Kidney glomerular epithelial cell (primary cell): ENCODE measurements around the gene TMEM17.

Source experiments
- DNase-seq: peaks from one replicate; lab custom pipeline; 2025; lab: John Stamatoyannopoulos, UW

The TMEM17 gene

DNA sequence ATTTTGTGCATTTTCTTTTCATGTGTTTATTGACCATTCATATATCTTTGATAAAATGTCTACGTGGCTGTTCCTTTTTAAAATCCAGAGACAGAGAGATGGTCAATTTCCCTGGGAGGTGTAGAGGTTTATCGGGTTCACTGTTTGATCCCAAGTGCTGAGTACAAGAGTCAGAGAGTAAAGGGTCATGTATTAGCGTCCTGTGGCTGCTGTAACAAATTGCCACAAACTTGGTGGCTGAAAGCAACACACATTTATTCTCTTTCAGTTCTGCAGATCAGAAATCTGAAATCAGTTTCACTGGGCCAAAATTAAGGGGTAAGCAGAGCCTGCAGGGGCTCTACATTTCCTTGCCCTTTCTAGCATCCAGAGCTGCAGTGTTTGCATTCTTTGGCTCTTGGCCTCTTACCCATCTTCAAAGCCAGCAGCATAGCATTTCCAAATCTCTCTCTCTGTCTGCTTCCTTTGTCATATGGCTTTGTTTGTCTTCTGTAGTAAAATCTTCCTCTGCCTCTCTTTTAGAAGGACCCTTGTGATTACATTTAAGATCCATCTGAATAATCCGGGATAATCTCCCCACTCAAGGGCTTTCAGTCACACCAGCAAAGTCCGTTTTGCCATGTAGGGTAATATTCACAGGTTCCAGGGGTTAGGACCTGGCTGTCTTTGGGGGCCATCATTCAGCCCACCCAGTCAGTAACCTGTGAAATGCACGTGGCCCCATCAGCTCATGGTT is 49.9 kb downstream of the TMEM17 start:
- no peak for DNase-seq

DNA sequence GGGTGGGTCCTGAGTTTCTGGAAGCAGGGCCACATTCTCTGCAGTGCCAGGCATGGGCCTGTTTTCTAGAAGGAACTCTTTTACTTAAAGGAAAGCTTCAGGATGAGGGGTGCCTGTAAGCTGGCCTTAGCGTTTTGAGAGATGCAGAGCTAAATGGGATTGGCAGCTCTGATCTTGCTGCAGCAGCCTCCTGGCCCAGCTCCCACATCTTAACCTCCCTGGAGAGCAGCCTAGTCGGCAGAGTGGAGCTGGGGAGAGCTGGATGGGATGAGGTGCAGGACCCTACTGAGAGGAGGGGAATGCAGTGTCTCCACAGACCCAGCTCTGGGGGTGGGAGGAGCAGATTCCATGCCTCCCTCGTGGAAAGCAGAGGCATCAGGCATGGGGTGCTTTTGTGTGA is 52.0 kb downstream of the TMEM17 start:
- no peak for DNase-seq

- peak; percentile 10 for DNase-seq
Measured at GRCh38 chr2:62452701-62453454, 53.1 kb downstream of the TMEM17 start.

GRCh38 chr2:62450716-62451191 is 55.2 kb downstream of the TMEM17 start:
- DNase-seq, result no peak
